GM19463 (cell line): ENCODE results near the gene JMJD7.

Source experiments
- ATAC-seq: cut with Tn5 transposase; IDR thresholded peaks from one replicate; pipeline ENCODE4 v1.9.1; 2021; ENCODE audit warnings: mild to moderate bottlenecking, moderate library complexity; ENCODE audit not compliant: unreplicated experiment

JMJD7 gene

GRCh38 chr15:41799488-41799805, 28.4 kb upstream of the JMJD7 start:
- peak; percentile 45 for ATAC-seq

- no peak for ATAC-seq
Observed at GRCh38 chr15:41801185-41801584, 26.7 kb upstream of the JMJD7 start.

- no peak for ATAC-seq
Observed at GRCh38 chr15:41801850-41802455, 25.9 kb upstream of the JMJD7 start.

GRCh38 chr15:41804361-41804760, 23.5 kb upstream of the JMJD7 start:
- ATAC-seq: no peak

DNA sequence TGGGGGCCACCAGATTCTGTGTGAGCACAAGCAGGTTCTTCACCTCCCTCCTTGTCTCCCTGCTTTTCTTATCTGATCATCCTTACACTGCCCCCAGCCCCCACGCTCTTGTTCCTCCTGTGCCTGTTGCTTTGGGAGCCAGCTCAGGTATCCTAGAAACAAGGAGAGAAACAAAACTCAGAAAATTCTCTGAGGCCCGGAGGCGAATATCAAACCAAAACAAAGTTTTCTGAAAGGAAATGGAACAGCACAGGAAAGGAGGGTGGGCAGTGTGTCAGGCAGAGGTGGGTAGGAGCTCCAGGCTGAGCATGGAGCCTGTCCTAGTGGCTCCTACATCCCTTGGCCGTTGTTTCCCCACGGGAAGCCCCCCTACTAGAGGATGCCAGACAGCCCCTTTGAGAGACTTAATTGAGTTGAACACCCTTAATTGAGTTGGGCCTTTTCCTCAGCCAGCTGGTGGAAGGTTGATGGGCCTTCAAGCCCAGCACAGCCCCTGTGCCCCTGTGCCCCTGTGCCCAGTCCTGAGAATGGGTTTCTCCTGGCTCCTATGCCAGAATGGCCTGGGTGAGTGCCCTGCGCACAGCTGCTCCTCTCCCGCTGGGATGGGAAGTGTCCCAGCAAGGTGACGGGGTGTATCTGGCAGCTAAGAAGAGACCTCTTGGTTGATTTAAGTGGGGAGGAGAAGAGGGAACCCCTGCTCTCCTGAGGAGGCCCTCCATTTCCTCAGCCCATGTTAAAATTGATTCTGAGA, 22.8 kb upstream of the JMJD7 start:
- ATAC-seq: no peak

DNA sequence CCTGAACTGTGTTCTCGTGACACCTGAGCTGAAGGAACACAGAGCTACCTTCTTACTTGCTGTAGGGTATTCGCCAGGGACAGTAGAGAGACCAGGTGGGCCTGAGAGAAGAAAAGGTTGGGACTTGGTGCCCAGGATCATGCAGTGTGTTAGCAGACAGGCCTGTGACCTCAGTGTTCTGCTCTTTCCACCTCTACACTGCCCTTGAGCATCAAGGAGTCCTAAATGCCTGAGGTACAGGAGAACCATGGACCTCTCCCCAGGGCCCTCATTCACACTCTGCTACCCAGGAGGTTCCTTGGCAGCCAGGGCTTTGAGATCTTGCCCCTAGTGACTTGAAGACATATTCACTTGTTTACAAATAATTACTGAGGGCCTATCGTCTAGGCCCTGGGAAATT, 22.2 kb upstream of the JMJD7 start:
- no peak for ATAC-seq

- ATAC-seq: no peak
Observed at GRCh38 chr15:41806291-41807181, 21.4 kb upstream of the JMJD7 start.

- no peak for ATAC-seq
Observed at GRCh38 chr15:41809121-41809520, 18.8 kb upstream of the JMJD7 start.

- ATAC-seq: no peak
Observed at GRCh38 chr15:41809526-41810220, 18.2 kb upstream of the JMJD7 start.

DNA sequence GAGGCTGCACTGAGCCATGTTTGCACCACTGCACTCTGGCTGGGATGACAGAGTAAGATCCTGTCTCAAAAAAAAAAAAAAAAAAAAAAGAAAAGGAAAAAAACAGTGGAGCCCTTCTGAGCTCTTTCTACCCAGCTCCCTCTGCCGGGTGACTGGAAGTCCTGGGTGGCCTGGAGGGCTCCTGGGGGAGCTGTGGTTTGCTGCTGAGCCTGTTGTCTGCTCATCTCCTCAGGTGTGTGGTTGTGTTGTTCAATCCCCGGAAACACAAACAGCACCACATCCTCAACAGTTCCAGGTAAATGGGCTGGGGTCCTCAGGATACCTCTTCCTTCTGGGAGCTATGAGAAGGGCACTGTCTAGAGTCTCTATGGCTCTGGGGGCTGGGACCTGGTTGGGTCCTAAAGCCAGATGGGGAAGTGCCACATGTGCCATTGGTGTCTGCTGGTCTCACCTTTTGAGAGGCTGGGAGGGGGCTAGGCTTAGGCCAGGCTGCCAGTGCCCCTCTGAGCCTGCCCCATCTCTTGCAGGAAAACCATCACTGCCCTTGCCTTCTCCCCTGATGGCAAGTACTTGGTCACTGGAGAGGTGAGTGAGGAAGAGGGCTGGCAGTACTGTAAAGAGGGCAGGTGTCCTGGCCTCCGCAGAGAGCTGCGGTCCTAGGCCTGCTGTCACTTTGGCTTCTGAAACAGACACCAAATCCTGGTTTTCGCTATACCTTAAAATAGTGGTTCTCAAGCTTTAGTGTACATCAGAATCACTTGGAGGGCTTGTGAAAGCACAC, 17.1 kb upstream of the JMJD7 start:
- ATAC-seq: no peak

DNA sequence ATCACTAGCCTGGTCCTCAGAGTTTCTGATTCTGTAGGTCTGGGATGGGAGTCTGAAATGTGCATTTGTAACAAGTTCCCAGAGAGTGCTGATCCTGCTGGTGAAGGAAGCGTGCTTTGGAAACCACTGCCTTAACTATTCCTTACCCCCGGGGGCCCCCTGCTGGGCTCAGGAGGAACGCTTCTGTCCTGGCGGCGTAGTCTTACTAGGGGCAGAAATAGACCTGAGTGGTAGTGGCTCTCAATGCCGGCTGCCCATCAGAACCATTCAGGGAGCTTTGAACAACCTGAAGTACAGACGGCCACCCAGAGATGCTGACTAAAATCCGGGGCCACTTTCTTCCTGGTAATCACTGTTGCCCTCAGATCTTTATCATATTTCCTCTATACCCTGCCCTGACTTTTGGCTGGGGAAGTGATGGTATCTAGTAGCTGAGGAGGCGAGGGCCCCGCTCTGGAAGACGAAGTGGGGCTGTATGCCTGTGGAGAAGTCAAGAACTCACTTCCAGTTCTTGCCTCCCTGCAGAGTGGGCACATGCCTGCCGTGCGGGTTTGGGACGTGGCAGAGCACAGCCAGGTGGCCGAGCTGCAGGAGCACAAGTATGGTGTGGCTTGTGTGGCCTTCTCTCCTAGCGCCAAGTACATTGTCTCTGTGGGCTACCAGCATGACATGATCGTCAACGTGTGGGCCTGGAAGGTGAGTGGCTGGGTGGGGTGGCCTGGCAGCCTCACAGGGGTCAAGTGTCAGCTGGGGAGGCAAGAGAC, 16.3 kb upstream of the JMJD7 start:
- no peak for ATAC-seq

GRCh38 chr15:41812820-41813375, 15.0 kb upstream of the JMJD7 start:
- ATAC-seq: no peak

- ATAC-seq: no peak
Observed at GRCh38 chr15:41813426-41813825, 14.5 kb upstream of the JMJD7 start.

GRCh38 chr15:41814534-41814933, 13.4 kb upstream of the JMJD7 start:
- ATAC-seq: no peak

DNA sequence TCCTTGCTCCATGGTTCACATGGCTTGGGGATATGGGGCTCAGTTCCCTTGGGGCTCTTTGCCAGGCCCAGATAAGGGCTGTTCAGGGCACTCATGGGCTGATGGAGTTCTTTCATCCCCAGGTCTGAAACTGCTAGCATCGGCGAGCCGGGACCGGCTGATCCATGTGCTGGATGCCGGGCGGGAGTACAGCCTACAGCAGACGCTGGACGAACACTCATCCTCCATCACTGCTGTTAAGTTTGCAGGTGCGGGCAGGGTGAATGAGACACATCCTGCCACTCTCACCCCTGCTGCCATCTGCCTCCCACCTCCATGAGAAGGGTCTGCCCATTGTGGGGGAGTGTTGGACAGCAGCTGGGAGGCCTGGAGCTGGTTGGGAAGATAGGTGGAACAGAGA, 11.1 kb upstream of the JMJD7 start:
- no peak for ATAC-seq

GRCh38 chr15:41817327-41817726, 10.6 kb upstream of the JMJD7 start:
- no peak for ATAC-seq

DNA sequence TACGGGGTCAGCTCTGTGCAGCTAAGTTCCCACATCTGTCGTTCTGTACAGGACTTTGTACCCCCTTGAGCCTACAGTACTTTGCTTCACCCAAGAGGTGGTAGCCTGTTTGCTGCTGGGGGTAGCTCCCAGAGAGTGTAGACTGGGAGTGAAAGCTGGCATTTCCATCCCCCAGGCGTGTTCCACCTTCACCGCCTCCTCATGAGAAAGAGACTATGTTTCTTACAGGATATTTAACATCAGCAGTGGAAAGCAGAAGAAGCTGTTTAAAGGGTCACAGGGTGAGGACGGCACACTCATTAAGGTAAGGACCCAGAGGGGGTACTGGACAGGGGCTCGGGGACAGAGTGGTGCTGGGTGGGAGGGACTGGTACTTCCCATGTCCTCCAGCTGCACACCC, 10.1 kb upstream of the JMJD7 start:
- ATAC-seq: no peak

DNA sequence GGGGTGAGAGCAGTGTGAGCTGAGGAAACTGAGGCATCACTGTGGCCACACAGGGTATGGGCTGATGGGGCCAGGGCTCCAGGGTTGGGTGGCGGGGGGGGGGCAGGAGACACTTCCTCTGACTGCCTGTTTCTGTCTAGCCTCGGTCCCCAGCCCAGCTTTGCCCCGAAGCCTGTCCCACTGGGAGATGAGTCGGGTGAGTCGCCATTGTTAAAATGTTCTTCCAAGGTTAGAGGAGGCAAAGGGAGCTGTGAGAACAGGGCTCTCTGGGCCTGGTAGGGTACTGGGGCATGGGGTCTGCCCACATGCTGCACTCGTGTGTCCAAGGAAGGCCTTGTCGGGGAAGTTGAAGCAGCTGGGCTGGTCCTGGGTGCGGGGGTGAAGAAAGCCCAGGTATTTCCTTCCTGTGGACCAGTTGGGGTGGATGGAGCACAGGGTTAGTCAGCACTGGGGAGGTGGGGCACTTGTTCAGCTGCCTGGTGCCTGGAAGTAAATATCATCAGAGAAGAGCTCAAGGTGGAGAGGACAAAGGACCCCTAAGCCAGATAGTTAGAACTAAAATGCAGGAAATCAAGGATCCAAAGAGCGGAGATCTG, 8.3 kb upstream of the JMJD7 start:
- no peak for ATAC-seq

GRCh38 chr15:41820791-41821423, 7.0 kb upstream of the JMJD7 start:
- ATAC-seq: no peak
